Activated CD4-positive, alpha-beta T cell treated with anti-CD3 and anti-CD28 coated beads, Interleukin-10, Interleukin-2, amounts not matched to agents 100 ng/mL and 50 ng/mL, durations not matched to agents 16 hours and 8 hours (primary cell): ENCODE measurements around the gene KMT2E.
"Not testable (repeated sequence)": the region's sequence is repeated elsewhere in the genome, so short reads cannot be mapped to it uniquely, and the experiment has no call there.

Experiments
- DNase-seq: peaks from one replicate; pipeline ENCODE4 v3.0.0-alpha.2; 2020

Gene KMT2E

GRCh38 chr7:104982308-104983075 is 31.5 kb upstream of the KMT2E start:
- DNase-seq: no peak

- DNase-seq: no peak
These were observed 30.9 kb upstream of the KMT2E start for GRCh38 chr7:104983076-104983577.

GRCh38 chr7:104983578-104984539 is 30.1 kb upstream of the KMT2E start:
- DNase-seq: peak; percentile 90

- DNase-seq: no peak
These were observed 29.3 kb upstream of the KMT2E start for GRCh38 chr7:104984585-104985258.

- no peak for DNase-seq
These were observed 28.8 kb upstream of the KMT2E start for GRCh38 chr7:104985259-104985617.

GRCh38 chr7:104986628-104987259 is 27.3 kb upstream of the KMT2E start:
- no peak for DNase-seq

GRCh38 chr7:104987403-104987802 is 26.6 kb upstream of the KMT2E start:
- DNase-seq: not testable (repeated sequence)

GRCh38 chr7:104990983-104991382 is 23.0 kb upstream of the KMT2E start:
- no peak for DNase-seq

GRCh38 chr7:104992306-104992705 is 21.7 kb upstream of the KMT2E start:
- no peak for DNase-seq

GRCh38 chr7:104993217-104993862 is 20.7 kb upstream of the KMT2E start:
- DNase-seq: no peak

- no peak for DNase-seq
These were observed 15.8 kb upstream of the KMT2E start for GRCh38 chr7:104998040-104998752.

GRCh38 chr7:105000200-105000599 is 13.8 kb upstream of the KMT2E start:
- DNase-seq: no peak

- DNase-seq: no peak
These were observed 13.1 kb upstream of the KMT2E start for GRCh38 chr7:105000927-105001336.

GRCh38 chr7:105001652-105002184 is 12.3 kb upstream of the KMT2E start:
- no peak for DNase-seq

- peak; percentile 56 for DNase-seq
These were observed 10.7 kb upstream of the KMT2E start for GRCh38 chr7:105003275-105003674.

- DNase-seq: no peak
These were observed 10.0 kb upstream of the KMT2E start for GRCh38 chr7:105003872-105004510.

- not testable (repeated sequence) for DNase-seq
These were observed 9.0 kb upstream of the KMT2E start for GRCh38 chr7:105005006-105005405.

GRCh38 chr7:105005486-105005885 is 8.5 kb upstream of the KMT2E start:
- DNase-seq: not testable (repeated sequence)

GRCh38 chr7:105006367-105007136 is 7.5 kb upstream of the KMT2E start:
- DNase-seq: no peak

- no peak for DNase-seq
These were observed 6.7 kb upstream of the KMT2E start for GRCh38 chr7:105007298-105007697.
